ENCODE measurements around the gene MOSMO. TPM values are rescaled to one million over a fixed set of nuclear protein-coding genes. Genes with fewer than 3 reads are reported as not detected.
"Not testable (repeated sequence)": the region's sequence is repeated elsewhere in the genome, so short reads cannot be mapped to it uniquely, and the experiment has no call there.

MOSMO gene
- total RNA-seq, 1 experiment from 2014 or later, result 24.2 TPM

GRCh38 chr16:22124583-22125284 lies 116.8 kb downstream of the MOSMO start:
- no peak overlapping the region for H3K27ac ChIP-seq
- peaks cover 18% of the 10 kb centered on the region for H3K27me3 ChIP-seq (ENCODE audit: insufficient read depth, low read depth)
- POLR2A ChIA-PET (ENCODE audit: unreplicated experiment), result no interaction called here
- no peaks in the 10 kb centered on the region for H3K36me3 ChIP-seq (ENCODE audit: low read depth)
- no peak overlapping the region for H3K4me3 ChIP-seq
- no peak overlapping the region for H3K4me2 ChIP-seq
- no peaks in the 10 kb centered on the region for H3K4me1 ChIP-seq (replicated peaks; ENCODE audit: insufficient read depth)
- no peaks in the 10 kb centered on the region for H3F3A ChIP-seq (ENCODE audit: insufficient read depth, low read depth)
- H2AFZ ChIP-seq, result no peak overlapping the region
- H3K9me2 ChIP-seq (ENCODE audit: insufficient read depth), result no peaks in the 10 kb centered on the region
- DNase-seq, result no peak
- intact Hi-C loops (cut with micrococcal nuclease; ENCODE audit: unreplicated experiment), result no loop called here
- CTCF ChIA-PET, result no interaction called here
- H3K9me3 ChIP-seq (ENCODE audit: insufficient read depth, low read depth), result no peaks in the 10 kb centered on the region
- no TSS peak for BruUV-seq (replicated peaks)
- H3K79me2 ChIP-seq (ENCODE audit: low read depth), result no peaks in the 10 kb centered on the region
- no peaks in the 10 kb centered on the region for H4K20me1 ChIP-seq (ENCODE audit: insufficient read depth)
- no peak for TF ChIP-seq EZH2 (IDR thresholded peaks at IDR 0.05; ENCODE audit: low read depth)
- no peak for TF ChIP-seq CTCF (conservative IDR thresholded peaks at IDR 0.05)

DNA sequence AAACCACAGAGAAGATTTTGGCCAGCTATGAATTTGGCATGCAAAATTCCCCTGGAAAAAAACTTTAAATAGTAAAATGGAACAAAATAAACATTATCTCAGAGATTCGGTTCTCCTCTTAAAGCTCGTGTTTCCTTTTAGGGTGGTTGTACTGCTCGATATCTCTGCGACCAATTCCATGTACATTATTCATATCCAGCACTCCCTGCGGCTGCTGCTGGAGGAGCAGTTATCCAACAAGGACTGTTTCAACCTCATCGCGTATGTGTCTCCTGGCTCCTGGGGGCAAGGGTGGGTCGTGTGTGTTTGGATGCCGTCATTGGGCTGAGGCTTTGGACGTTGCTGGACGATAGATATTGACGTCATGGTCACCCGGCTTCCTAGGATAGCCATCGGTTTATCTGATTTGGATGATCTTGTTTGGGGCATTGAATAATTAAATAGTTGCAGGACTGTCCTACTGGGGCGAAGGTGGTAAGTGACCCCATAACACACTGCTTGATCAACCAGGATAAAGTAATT lies 118.2 kb downstream of the MOSMO start:
- POLR2A ChIA-PET (ENCODE audit: unreplicated experiment), result interaction anchor here (0.9 kb wide), 1 partner anchor 62 kb away, joined by 5 read pairs; no protein-coding TSS in a partner anchor
- Histone ChIP-seq H3K36me3 (ENCODE audit: low read depth) (no peaks in the 10 kb centered on the region), H3K4me3 (no peak overlapping the region)

GRCh38 chr16:22128537-22128936 lies 120.6 kb downstream of the MOSMO start:
- H3K4me1 ChIP-seq (replicated peaks; ENCODE audit: insufficient read depth); CTCF ChIA-PET; BruUV-seq (replicated peaks); H3F3A ChIP-seq (ENCODE audit: insufficient read depth, low read depth); POLR2A ChIA-PET (ENCODE audit: unreplicated experiment); H3K4me2 ChIP-seq; H2AFZ ChIP-seq; H4K20me1 ChIP-seq (ENCODE audit: insufficient read depth); H3K79me2 ChIP-seq (ENCODE audit: low read depth); DNase-seq; H3K4me3 ChIP-seq; intact Hi-C loops (cut with micrococcal nuclease; ENCODE audit: unreplicated experiment); H3K27ac ChIP-seq; H3K9me2 ChIP-seq (ENCODE audit: insufficient read depth); H3K9me3 ChIP-seq (ENCODE audit: insufficient read depth, low read depth); H3K36me3 ChIP-seq (ENCODE audit: low read depth): not testable (repeated sequence)
- peaks cover 27% of the 10 kb centered on the region for H3K27me3 ChIP-seq (ENCODE audit: insufficient read depth, low read depth)

More for the DNA sequence above, 118.2 kb downstream of the MOSMO start:
- Histone ChIP-seq H4K20me1 (ENCODE audit: insufficient read depth) (no peaks in the 10 kb centered on the region), H3K27me3 (ENCODE audit: insufficient read depth, low read depth) (peaks cover 27% of the 10 kb centered on the region), H3K9me2 (ENCODE audit: insufficient read depth) (no peaks in the 10 kb centered on the region), H3K4me1 (replicated peaks; ENCODE audit: insufficient read depth) (no peaks in the 10 kb centered on the region), H2AFZ (no peak overlapping the region), H3K79me2 (ENCODE audit: low read depth) (no peaks in the 10 kb centered on the region), H3K27ac (no peak overlapping the region), H3F3A (ENCODE audit: insufficient read depth, low read depth) (no peaks in the 10 kb centered on the region), H3K4me2 (no peak overlapping the region), H3K9me3 (ENCODE audit: insufficient read depth, low read depth) (no peaks in the 10 kb centered on the region)
- BruUV-seq (replicated peaks), result no TSS peak
- intact Hi-C loops (cut with micrococcal nuclease; ENCODE audit: unreplicated experiment), result no loop called here
- TF ChIP-seq EZH2 (IDR thresholded peaks at IDR 0.05; ENCODE audit: low read depth) (no peak), CTCF (conservative IDR thresholded peaks at IDR 0.05) (no peak)
- CTCF ChIA-PET, result interaction anchor here (0.6 kb wide), 1 partner anchor 108 kb away, joined by 4 read pairs; no protein-coding TSS in a partner anchor
- no peak for DNase-seq

Measured in PC-9 (cell line).